Mucosa of descending colon (tissue), 3 donors: ENCODE measurements around the gene MAGI1. TPM values are rescaled to one million over a fixed set of nuclear protein-coding genes. Genes with fewer than 3 reads are reported as not detected.
A peak's percentile ranks its signal among the peaks of the same experiment; 100 is the strongest.

Experiments
- ATAC-seq: fragments of 200-7000 bp; cut with Tn5 transposase; one replicate; pipeline ENCODE4 v1.9.1; 2020; ENCODE audit warnings: mild to moderate bottlenecking, moderate library complexity
- DNase-seq, 3 donors: peaks; one replicate each; pipeline ENCODE4 v3.0.0-alpha.2; 2020
- H3K36me3 ChIP-seq: fragments of 200-600 bp; one replicate; pipeline ENCODE4 v1.8.0; 2021; ENCODE audit warnings: low read depth, mild to moderate bottlenecking
- H3K4me1 ChIP-seq: fragments of 200-600 bp; one replicate; pipeline ENCODE4 v1.8.0; 2021; ENCODE audit warnings: low read depth, mild to moderate bottlenecking
- H3K4me3 ChIP-seq: fragments of 200-600 bp; one replicate; pipeline ENCODE4 v1.8.0; 2021; ENCODE audit warnings: mild to moderate bottlenecking
- H3K9me3 ChIP-seq: fragments of 200-600 bp; one replicate; pipeline ENCODE4 v1.8.0; 2021; ENCODE audit warnings: mild to moderate bottlenecking
- intact Hi-C, 2 donors: fragments of 100-400 bp; cut with DNase I in 1 of 2; cut with micrococcal nuclease in 1 of 2; formaldehyde crosslinking; loops; one replicate each; pipeline versions ENCODE4 v1.11.0 to v1.11.1; 2022; cut with DNase I, micrococcal nuclease
- total RNA-seq, 3 donors: library from RNA; stranded (reverse); fragmentation: NEBNext Ultra II Directional in 2 of 3; extraction: Animal tissue kit (Norgen Biotek cat#: 25700) in 2 of 3; gene quantifications; one replicate each; pipeline versions ENCODE4 v1.2.1 to v1.2.4, GENCODE V29; 2021 to 2023
- TF ChIP-seq, protein P1 (sequence below): fragments of 200-600 bp; IDR thresholded peaks from one replicate; pipeline ENCODE4 v1.8.0; 2022; ENCODE audit warnings: antibody characterized with exemption, mild to moderate bottlenecking
- donor health status: DM: no; HTN: no; CAD: no; lungs with moderate emphysema.
- donor health status: DM: no; HTN: no; CAD: no.
- donor health status: DM: no; HTN: yes; CAD: no.

MAGI1 gene
- total RNA-seq, 3 donors from 2014 or later = 41.9 to 59.6 (median 45.6) TPM

DNA sequence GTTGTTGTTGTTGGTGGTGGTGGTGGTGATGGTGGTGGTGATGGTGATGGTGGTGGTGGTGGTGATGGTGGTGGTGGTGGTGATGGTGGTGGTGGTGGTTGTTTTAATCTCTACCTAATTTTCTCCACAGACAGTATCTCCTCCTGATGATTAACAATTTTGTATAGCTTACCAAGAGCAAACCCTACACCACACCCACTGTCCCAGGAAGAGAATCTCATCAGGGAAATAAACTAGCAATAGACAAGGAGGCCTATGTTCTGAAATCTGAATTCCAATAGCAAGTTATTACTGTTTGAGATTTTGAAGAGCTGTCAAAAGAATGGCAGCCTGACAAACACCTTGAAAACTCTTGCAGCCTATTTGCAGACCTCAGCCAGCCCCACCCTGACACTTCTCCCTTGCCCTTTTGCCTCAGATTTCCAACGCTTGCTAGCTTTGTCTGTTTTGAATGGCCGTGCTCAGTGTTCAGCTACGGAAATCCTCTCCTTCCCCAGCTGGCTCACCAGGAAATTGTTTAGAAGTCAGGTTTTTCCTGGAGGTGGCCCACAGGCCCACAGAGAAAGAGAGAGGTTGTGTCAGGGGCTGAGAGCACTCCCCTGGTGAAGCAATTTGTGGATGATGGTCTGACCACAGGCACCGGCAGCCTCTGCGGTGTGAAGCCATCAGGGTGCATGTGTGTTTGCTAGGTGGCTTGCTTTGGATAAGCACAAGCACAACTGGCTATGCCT is 101.6 kb downstream of the MAGI1 start:
- Histone ChIP-seq H3K4me3 (no peak overlapping the region), H3K4me1 (peaks cover 11% of the 10 kb centered on the region), H3K36me3 (no peaks in the 10 kb centered on the region), H3K9me3 (no peaks in the 10 kb centered on the region)
- intact Hi-C loops = no loop called here
- peak; percentile 76 for ATAC-seq
- TF ChIP-seq, protein P1, sequence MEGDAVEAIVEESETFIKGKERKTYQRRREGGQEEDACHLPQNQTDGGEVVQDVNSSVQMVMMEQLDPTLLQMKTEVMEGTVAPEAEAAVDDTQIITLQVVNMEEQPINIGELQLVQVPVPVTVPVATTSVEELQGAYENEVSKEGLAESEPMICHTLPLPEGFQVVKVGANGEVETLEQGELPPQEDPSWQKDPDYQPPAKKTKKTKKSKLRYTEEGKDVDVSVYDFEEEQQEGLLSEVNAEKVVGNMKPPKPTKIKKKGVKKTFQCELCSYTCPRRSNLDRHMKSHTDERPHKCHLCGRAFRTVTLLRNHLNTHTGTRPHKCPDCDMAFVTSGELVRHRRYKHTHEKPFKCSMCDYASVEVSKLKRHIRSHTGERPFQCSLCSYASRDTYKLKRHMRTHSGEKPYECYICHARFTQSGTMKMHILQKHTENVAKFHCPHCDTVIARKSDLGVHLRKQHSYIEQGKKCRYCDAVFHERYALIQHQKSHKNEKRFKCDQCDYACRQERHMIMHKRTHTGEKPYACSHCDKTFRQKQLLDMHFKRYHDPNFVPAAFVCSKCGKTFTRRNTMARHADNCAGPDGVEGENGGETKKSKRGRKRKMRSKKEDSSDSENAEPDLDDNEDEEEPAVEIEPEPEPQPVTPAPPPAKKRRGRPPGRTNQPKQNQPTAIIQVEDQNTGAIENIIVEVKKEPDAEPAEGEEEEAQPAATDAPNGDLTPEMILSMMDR = no peak
- no peak for DNase-seq

DNA sequence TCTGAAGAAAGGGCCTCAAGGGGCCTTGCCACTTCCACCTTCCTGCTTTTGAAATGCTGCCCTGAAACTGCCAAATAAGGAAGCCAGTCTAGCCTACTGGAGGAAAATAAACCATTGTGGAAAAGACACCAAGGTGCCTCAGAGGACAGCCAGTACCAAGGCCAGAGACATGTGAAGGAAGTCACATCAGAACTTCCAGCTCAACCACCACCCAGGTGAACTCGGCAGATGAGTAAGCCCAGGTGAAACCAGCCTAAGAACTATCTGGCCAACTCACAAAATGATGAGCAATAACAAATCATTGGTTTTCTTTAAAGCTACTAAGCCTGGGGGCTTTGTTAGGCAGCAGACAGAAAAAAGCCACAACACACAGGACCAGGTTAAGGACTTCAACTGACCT is 103.0 kb downstream of the MAGI1 start:
- no peaks in the 10 kb centered on the region for H3K9me3 ChIP-seq
- ATAC-seq (peak; percentile 42), DNase-seq (no peak)
- peaks cover 11% of the 10 kb centered on the region for H3K4me1 ChIP-seq
- TF ChIP-seq, protein P1 = no peak
- no peaks in the 10 kb centered on the region for H3K36me3 ChIP-seq
- no peak overlapping the region for H3K4me3 ChIP-seq
- intact Hi-C loops = no loop called here

DNA sequence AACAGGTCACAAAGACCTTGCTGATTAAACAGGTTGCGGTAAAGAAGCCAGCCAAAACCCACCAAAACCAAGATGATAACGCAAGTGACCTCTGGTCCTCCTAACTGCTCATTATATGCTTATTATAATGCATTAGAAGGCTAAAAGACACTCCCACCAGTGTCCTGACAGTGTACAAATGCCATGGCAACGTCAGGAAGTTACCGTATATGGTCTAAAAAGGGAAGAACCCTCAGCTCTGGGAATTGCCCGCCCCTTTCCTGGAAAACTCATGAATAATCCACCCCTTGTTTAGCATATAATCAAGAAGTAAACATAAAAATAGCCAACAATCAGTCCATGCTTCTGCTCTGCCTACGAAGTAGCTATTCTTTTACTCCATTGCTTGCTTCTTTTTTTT is 108.1 kb downstream of the MAGI1 start:
- Histone ChIP-seq H3K36me3 (no peaks in the 10 kb centered on the region), H3K4me1 (no peaks in the 10 kb centered on the region), H3K9me3 (no peaks in the 10 kb centered on the region), H3K4me3 (no peak overlapping the region)
- DNase-seq (no peak), ATAC-seq (no peak)
- TF ChIP-seq, protein P1 = no peak
- intact Hi-C loops = no loop called here

DNA sequence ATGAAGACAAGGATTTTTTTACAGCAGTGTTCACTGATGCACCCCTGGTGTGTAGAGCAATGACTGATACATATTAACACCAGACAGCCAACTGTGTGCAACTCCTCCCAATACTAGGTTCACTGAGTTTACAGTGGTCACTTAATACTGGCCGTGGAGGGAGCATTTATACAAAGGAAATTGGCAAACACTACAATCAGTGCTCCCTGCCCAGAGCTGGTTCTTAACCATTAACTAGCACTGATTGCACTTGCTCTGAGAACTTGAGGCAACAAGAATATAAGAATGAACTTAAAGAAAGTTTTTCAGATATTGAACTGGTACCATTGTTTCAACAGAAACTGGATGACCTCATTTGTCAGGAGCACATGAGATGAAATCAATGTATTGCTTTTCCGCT is 110.6 kb downstream of the MAGI1 start:
- H3K36me3 ChIP-seq = no peaks in the 10 kb centered on the region
- intact Hi-C loops = no loop called here
- H3K9me3 ChIP-seq = no peaks in the 10 kb centered on the region
- TF ChIP-seq, protein P1 = no peak
- peak; percentile 80 for ATAC-seq
- no peak overlapping the region for H3K4me3 ChIP-seq
- H3K4me1 ChIP-seq = no peaks in the 10 kb centered on the region
- DNase-seq = no peak

DNA sequence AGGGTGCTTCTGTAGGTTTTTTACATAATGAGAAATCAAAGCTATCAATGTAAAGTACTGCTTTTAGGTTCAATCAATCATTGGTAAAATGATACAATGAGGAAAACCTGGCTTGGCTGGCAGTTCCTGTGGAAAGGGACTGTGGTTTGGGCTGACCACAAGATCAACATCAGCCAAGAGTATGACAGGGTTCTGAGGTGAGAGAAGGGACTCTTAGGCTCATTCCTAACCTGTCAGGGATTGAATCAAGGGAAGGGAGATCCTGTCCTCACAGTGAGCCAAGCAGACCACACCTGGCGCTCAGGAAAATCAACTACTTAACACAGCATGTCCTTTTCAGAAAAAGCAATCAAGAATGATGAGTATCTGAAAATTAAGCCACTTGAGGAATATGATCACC is 111.1 kb downstream of the MAGI1 start:
- ATAC-seq (peak; percentile 38), DNase-seq (no peak)
- Histone ChIP-seq H3K4me3 (no peak overlapping the region), H3K36me3 (no peaks in the 10 kb centered on the region), H3K4me1 (no peaks in the 10 kb centered on the region), H3K9me3 (no peaks in the 10 kb centered on the region)
- TF ChIP-seq, protein P1 = no peak
- intact Hi-C loops = no loop called here
